ENCODE measurements around the gene SLC12A8. TPM values are rescaled to one million over a fixed set of nuclear protein-coding genes. Genes with fewer than 3 reads are reported as not detected.

Gene SLC12A8
- total and polyA plus RNA-seq, 2 experiments from 2014 or later: 6.9 to 15.9 TPM

- Mint-ChIP-seq H3K4me3 (no peak overlapping the region), H3K27ac (no peak overlapping the region), H3K4me1 (peaks cover 48% of the 10 kb centered on the region), H3K27me3 (ENCODE audit: insufficient read depth, low read depth, poor library complexity) (peaks cover 21% of the 10 kb centered on the region), H3K36me3 (ENCODE audit: low read depth) (peaks cover 4% of the 10 kb centered on the region; the same call in 1 of the 3 replicates), H3K9me3 (no peaks in the 10 kb centered on the region)
- no peaks in the 10 kb centered on the region for H3K79me2 ChIP-seq (replicated peaks; ENCODE audit: insufficient read depth)
- peak overlapping the region; percentile 68 for H3K4me2 ChIP-seq
- H3K36me3 ChIP-seq (ENCODE audit: insufficient read depth): 0 out of 2 replicates have a peak, but pooled peaks cover 3% of the 10 kb centered on the region
- no peak overlapping the region for H2AFZ ChIP-seq
- no peak overlapping the region for H3K4me3 ChIP-seq
- H3F3A ChIP-seq (replicated peaks; ENCODE audit: low read depth): peaks cover 3% of the 10 kb centered on the region
- H3K27me3 ChIP-seq (ENCODE audit: insufficient read depth): peaks cover 7% of the 10 kb centered on the region
- no peaks in the 10 kb centered on the region for H4K20me1 ChIP-seq (replicated peaks; ENCODE audit: insufficient read depth)
- no peak overlapping the region for H3K27ac ChIP-seq (ENCODE audit: low read depth)
- H3K4me1 ChIP-seq (ENCODE audit: insufficient read depth): peaks cover 35% of the 10 kb centered on the region
- no peaks in the 10 kb centered on the region for H3K9me2 ChIP-seq (ENCODE audit: insufficient read depth)
- TF ChIP-seq EZH2phosphoT487 (IDR thresholded peaks at IDR 0.05; ENCODE audit: unreplicated experiment) (no peak), CTCF (conservative IDR thresholded peaks at IDR 0.05; ENCODE audit: low read depth in 2 of 2) (0 out of 4 replicates have a peak, but pooled peaks of 1 of the 2 experiments have one; percentile 4), STAT1 (IDR thresholded peaks at IDR 0.05; ENCODE audit: unreplicated experiment) (no peak), EZH2 (IDR thresholded peaks at IDR 0.05; ENCODE audit: low read depth, unreplicated experiment) (no peak), JUNB (IDR thresholded peaks at IDR 0.05; ENCODE audit: unreplicated experiment) (no peak)
- no peak for DNase-seq (ENCODE audit: low spot score)
- no peak for ATAC-seq
These were observed 67.8 kb downstream of the SLC12A8 start for GRCh38 chr3:125144653-125145314.

- Histone ChIP-seq H4K20me1 (replicated peaks; ENCODE audit: insufficient read depth) (no peaks in the 10 kb centered on the region), H3K4me2 (peak overlapping the region; percentile 68), H3K27ac (ENCODE audit: low read depth) (no peak overlapping the region), H2AFZ (no peak overlapping the region), H3K27me3 (ENCODE audit: insufficient read depth) (peaks cover 7% of the 10 kb centered on the region), H3K9me2 (ENCODE audit: insufficient read depth) (no peaks in the 10 kb centered on the region), H3K79me2 (replicated peaks; ENCODE audit: insufficient read depth) (no peaks in the 10 kb centered on the region), H3K4me3 (no peak overlapping the region), H3K36me3 (ENCODE audit: insufficient read depth) (0 out of 2 replicates have a peak, but pooled peaks cover 3% of the 10 kb centered on the region), H3F3A (replicated peaks; ENCODE audit: low read depth) (peaks cover 3% of the 10 kb centered on the region), H3K4me1 (ENCODE audit: insufficient read depth) (peaks cover 35% of the 10 kb centered on the region)
- Mint-ChIP-seq H3K27me3 (ENCODE audit: insufficient read depth, low read depth, poor library complexity) (peaks cover 22% of the 10 kb centered on the region), H3K9me3 (no peaks in the 10 kb centered on the region), H3K27ac (no peak overlapping the region), H3K36me3 (ENCODE audit: low read depth) (peaks cover 4% of the 10 kb centered on the region; the same call in 1 of the 3 replicates), H3K4me1 (peaks cover 48% of the 10 kb centered on the region), H3K4me3 (no peak overlapping the region)
- peak; percentile 7 for ATAC-seq
- DNase-seq (ENCODE audit: low spot score): peak; percentile 59
- TF ChIP-seq CREB1 (CRISPR knock-in tag; IDR thresholded peaks at IDR 0.05; ENCODE audit: low read depth): no peak
These were observed 68.4 kb downstream of the SLC12A8 start for GRCh38 chr3:125143982-125144652.

GRCh38 chr3:125143538-125143937 is 69.0 kb downstream of the SLC12A8 start:
- H3K27ac Mint-ChIP-seq: no peak overlapping the region
- ATAC-seq (no peak), DNase-seq (ENCODE audit: low spot score) (no peak)
- no peaks in the 10 kb centered on the region for H3K9me3 Mint-ChIP-seq
- Histone ChIP-seq H3K27ac (ENCODE audit: low read depth) (no peak overlapping the region), H2AFZ (no peak overlapping the region), H3K27me3 (ENCODE audit: insufficient read depth) (peaks cover 7% of the 10 kb centered on the region), H3F3A (replicated peaks; ENCODE audit: low read depth) (peaks cover 3% of the 10 kb centered on the region), H3K79me2 (replicated peaks; ENCODE audit: insufficient read depth) (no peaks in the 10 kb centered on the region), H3K4me2 (no peak overlapping the region), H3K36me3 (ENCODE audit: insufficient read depth) (0 out of 2 replicates have a peak, but pooled peaks cover 3% of the 10 kb centered on the region), H3K4me3 (no peak overlapping the region), H4K20me1 (replicated peaks; ENCODE audit: insufficient read depth) (no peaks in the 10 kb centered on the region), H3K4me1 (ENCODE audit: insufficient read depth) (peaks cover 35% of the 10 kb centered on the region), H3K9me2 (ENCODE audit: insufficient read depth) (no peaks in the 10 kb centered on the region)
- H3K36me3 Mint-ChIP-seq (ENCODE audit: low read depth): peaks cover 4% of the 10 kb centered on the region; the same call in 1 of the 3 replicates
- H3K27me3 Mint-ChIP-seq (ENCODE audit: insufficient read depth, low read depth, poor library complexity): peaks cover 22% of the 10 kb centered on the region
- TF ChIP-seq CREB1 (CRISPR knock-in tag; IDR thresholded peaks at IDR 0.05; ENCODE audit: low read depth) (no peak), CTCF (conservative IDR thresholded peaks at IDR 0.05; ENCODE audit: low read depth in 2 of 2) (no peak), ZNF331 (CRISPR knock-in tag; IDR thresholded peaks at IDR 0.05; ENCODE audit: low read depth) (no peak)
- peaks cover 44% of the 10 kb centered on the region for H3K4me1 Mint-ChIP-seq
- H3K4me3 Mint-ChIP-seq: no peak overlapping the region
